PC-3 (cell line): ENCODE data around the gene LPAR1.

Experiments
- EZH2 ChIP-seq: fragments of 300-600 bp; sonication (generic); IDR thresholded peaks from one replicate; pipeline ENCODE4 v1.6.1; 2017; ENCODE audit warnings: antibody characterized with exemption, mild to moderate bottlenecking, low read length; ENCODE audit not compliant: unreplicated experiment
- EZH2phosphoT487 ChIP-seq: fragments of 300-600 bp; sonication (generic); IDR thresholded peaks from 2 replicates; pipeline ENCODE4 v1.6.1; 2018; ENCODE audit warnings: mild to moderate bottlenecking, antibody characterized with exemption, low read length, borderline replicate concordance
- TF ChIP-seq, protein P1 (sequence below): fragments of 300-600 bp; sonication (generic); conservative IDR thresholded peaks from 2 replicates; pipeline ENCODE4 v1.5.1; 2017; ENCODE audit warnings: antibody characterized with exemption, low read depth, mild to moderate bottlenecking, low read length

DNA sequence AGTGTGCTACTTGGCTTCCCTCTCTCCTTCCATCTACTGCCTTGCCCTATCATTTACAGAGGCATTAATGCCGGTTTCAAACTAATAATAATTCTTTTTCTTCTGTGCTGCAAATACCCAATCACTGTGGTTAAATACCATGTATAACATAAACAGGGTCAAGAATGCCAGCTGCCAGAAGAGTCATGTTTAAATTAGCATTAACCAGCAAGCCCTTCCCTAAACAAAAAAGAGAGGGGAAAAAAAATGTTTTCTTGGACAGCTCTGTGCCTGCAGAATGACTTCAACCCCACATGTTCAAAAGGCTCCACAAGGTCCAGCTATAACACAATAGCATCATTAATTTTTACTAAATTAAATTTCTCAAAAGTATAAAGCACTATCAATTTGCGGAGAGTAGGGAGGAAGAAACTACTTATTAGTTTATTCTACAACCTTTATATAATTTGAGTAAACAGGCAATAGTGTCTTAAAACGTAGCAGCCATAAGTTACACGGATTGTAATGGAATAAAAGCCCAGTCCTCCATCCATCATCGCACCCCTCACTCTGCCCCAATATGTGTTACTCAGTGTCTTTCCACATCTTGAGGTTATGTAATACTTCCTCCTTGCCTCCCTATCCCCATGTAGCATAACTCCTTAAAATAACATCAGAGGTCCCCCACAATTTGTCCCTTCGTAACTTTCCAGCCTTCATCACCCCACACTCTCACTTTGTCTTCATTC is 3.9 kb downstream of the LPAR1 start:
- TF ChIP-seq, protein P1, sequence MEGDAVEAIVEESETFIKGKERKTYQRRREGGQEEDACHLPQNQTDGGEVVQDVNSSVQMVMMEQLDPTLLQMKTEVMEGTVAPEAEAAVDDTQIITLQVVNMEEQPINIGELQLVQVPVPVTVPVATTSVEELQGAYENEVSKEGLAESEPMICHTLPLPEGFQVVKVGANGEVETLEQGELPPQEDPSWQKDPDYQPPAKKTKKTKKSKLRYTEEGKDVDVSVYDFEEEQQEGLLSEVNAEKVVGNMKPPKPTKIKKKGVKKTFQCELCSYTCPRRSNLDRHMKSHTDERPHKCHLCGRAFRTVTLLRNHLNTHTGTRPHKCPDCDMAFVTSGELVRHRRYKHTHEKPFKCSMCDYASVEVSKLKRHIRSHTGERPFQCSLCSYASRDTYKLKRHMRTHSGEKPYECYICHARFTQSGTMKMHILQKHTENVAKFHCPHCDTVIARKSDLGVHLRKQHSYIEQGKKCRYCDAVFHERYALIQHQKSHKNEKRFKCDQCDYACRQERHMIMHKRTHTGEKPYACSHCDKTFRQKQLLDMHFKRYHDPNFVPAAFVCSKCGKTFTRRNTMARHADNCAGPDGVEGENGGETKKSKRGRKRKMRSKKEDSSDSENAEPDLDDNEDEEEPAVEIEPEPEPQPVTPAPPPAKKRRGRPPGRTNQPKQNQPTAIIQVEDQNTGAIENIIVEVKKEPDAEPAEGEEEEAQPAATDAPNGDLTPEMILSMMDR = no peak
- TF ChIP-seq EZH2phosphoT487 = no peak
- no peak for TF ChIP-seq EZH2
